Right atrium auricular region (tissue), 2 donors: Measurements from ENCODE around the gene DLG5. TPM values are rescaled to one million over a fixed set of nuclear protein-coding genes. Genes with fewer than 3 reads are reported as not detected.
"Not testable (repeated sequence)": the region's sequence is repeated elsewhere in the genome, so short reads cannot be mapped to it uniquely, and the experiment has no call there.

Experiments
- DNase-seq: peaks from one replicate; pipeline ENCODE4 v3.0.0-alpha.2; 2019; ENCODE audit warnings: low spot score
- H3K27ac ChIP-seq, 2 donors: fragments of 200-600 bp; sonication (generic); 1 replicate in 1 of 2; 2 replicates in 1 of 2; pipeline ENCODE4 v1.5.1; 2016 to 2019
- H3K27me3 ChIP-seq, 2 donors: fragments of 200-600 bp; sonication (generic); one replicate each; pipeline versions ENCODE4 v1.5.1 to v1.6.0; 2017 to 2019
- H3K36me3 ChIP-seq: fragments of 200-600 bp; sonication (generic); one replicate; pipeline ENCODE4 v1.5.1; 2016
- H3K4me1 ChIP-seq, 2 donors: fragments of 200-600 bp; sonication (generic); one replicate each; pipeline versions ENCODE4 v1.5.1 to v1.6.0; 2017 to 2019
- H3K4me3 ChIP-seq, 2 donors: fragments of 200-600 bp; sonication (generic); 1 replicate in 1 of 2; 2 replicates in 1 of 2; pipeline ENCODE4 v1.5.1; 2017 to 2019; ENCODE audit warnings: mild to moderate bottlenecking in 1 of 2, moderate library complexity in 1 of 2
- H3K9me3 ChIP-seq, 2 donors: fragments of 200-600 bp; sonication (generic); one replicate each; pipeline ENCODE4 v1.5.1; 2019
- CTCF ChIP-seq, 2 donors: fragments of 200-600 bp; sonication (generic); IDR thresholded peaks; one replicate each; pipeline ENCODE4 v1.5.1; 2019; ENCODE audit warnings: antibody characterized with exemption in 2 of 2
- total RNA-seq, 2 donors: library from RNA; depleted of rRNA; stranded (reverse); fragments of >200 nt; gene quantifications; one replicate each; pipeline ENCODE4 v1.1.0, GENCODE V29; 2016

DLG5 gene
- total RNA-seq, 2 donors from 2014 or later: 10.5 to 20.4 TPM

GRCh38 chr10:77776487-77776886, 150.1 kb downstream of the DLG5 start:
- TF ChIP-seq CTCF (IDR thresholded peaks at IDR 0.05): no peak
- DNase-seq: no peak
- no peak overlapping the region for H3K4me3 ChIP-seq
- no peaks in the 10 kb centered on the region for H3K4me1 ChIP-seq
- H3K9me3 ChIP-seq: peaks cover 6 to 14% of the 10 kb centered on the region in 2 donors
- H3K27me3 ChIP-seq: no peaks in the 10 kb centered on the region
- no peak overlapping the region for H3K27ac ChIP-seq
- H3K36me3 ChIP-seq: no peaks in the 10 kb centered on the region

- H3K27me3 ChIP-seq: no peaks in the 10 kb centered on the region
- no peak overlapping the region for H3K27ac ChIP-seq
- H3K36me3 ChIP-seq: no peaks in the 10 kb centered on the region
- no peaks in the 10 kb centered on the region for H3K4me1 ChIP-seq
- peaks cover 6 to 14% of the 10 kb centered on the region in 2 donors for H3K9me3 ChIP-seq
- peak; percentile 54 for DNase-seq
- H3K4me3 ChIP-seq: no peak overlapping the region
- TF ChIP-seq CTCF (IDR thresholded peaks at IDR 0.05): no peak
Observed at GRCh38 chr10:77774940-77775391, 151.6 kb downstream of the DLG5 start.

- Histone ChIP-seq H3K27ac (no peak overlapping the region), H3K27me3 (no peaks in the 10 kb centered on the region), H3K9me3 (peaks cover 6 to 14% of the 10 kb centered on the region in 2 donors), H3K4me1 (no peaks in the 10 kb centered on the region), H3K4me3 (no peak overlapping the region), H3K36me3 (no peaks in the 10 kb centered on the region)
- TF ChIP-seq CTCF (IDR thresholded peaks at IDR 0.05): no peak
- peak; percentile 30 for DNase-seq
Observed at GRCh38 chr10:77773631-77774426, 152.7 kb downstream of the DLG5 start.

GRCh38 chr10:77772852-77773600, 153.5 kb downstream of the DLG5 start:
- peak; percentile 32 for DNase-seq
- not testable (repeated sequence) for H3K4me1 ChIP-seq, H3K27me3 ChIP-seq

GRCh38 chr10:77771851-77772250, 154.7 kb downstream of the DLG5 start:
- TF ChIP-seq CTCF (IDR thresholded peaks at IDR 0.05): no peak
- H3K4me1 ChIP-seq: no peaks in the 10 kb centered on the region
- no peaks in the 10 kb centered on the region for H3K36me3 ChIP-seq

More at GRCh38 chr10:77772852-77773600, 153.5 kb downstream of the DLG5 start:
- H3K27ac ChIP-seq, H3K4me3 ChIP-seq, H3K36me3 ChIP-seq: not testable (repeated sequence)
- H3K9me3 ChIP-seq: peaks cover 6 to 14% of the 10 kb centered on the region in 2 donors

GRCh38 chr10:77771450-77771849, 155.1 kb downstream of the DLG5 start:
- DNase-seq: peak; percentile 42
- H3K4me3 ChIP-seq: no peak overlapping the region

More at GRCh38 chr10:77771851-77772250, 154.7 kb downstream of the DLG5 start:
- no peaks in the 10 kb centered on the region for H3K27me3 ChIP-seq
- H3K27ac ChIP-seq: no peak overlapping the region
- DNase-seq: peak; percentile 28
- no peak overlapping the region for H3K4me3 ChIP-seq
- H3K9me3 ChIP-seq: peaks cover 3 to 8% of the 10 kb centered on the region in 2 donors

More at GRCh38 chr10:77771450-77771849, 155.1 kb downstream of the DLG5 start:
- TF ChIP-seq CTCF (IDR thresholded peaks at IDR 0.05): no peak
- H3K9me3 ChIP-seq: peaks cover 0 to 5% of the 10 kb centered on the region in 2 donors
- H3K27ac ChIP-seq: no peak overlapping the region
- no peaks in the 10 kb centered on the region for H3K27me3 ChIP-seq
- no peaks in the 10 kb centered on the region for H3K4me1 ChIP-seq
- H3K36me3 ChIP-seq: no peaks in the 10 kb centered on the region
